NCI-H510A (cell line): Measurements from ENCODE around the gene ADRA2A.

Source experiments
- DNase-seq: peaks from one replicate; lab custom pipeline; 2025; lab: John Stamatoyannopoulos, UW

ADRA2A gene

GRCh38 chr10:111109501-111110242 is 32.8 kb downstream of the ADRA2A start:
- DNase-seq: no peak

- no peak for DNase-seq
Observed at GRCh38 chr10:111110771-111111170, 33.9 kb downstream of the ADRA2A start.

- no peak for DNase-seq
Observed at GRCh38 chr10:111112333-111112732, 35.5 kb downstream of the ADRA2A start.

GRCh38 chr10:111113238-111113960 is 36.6 kb downstream of the ADRA2A start:
- no peak for DNase-seq

GRCh38 chr10:111113961-111114757 is 37.3 kb downstream of the ADRA2A start:
- DNase-seq: no peak

GRCh38 chr10:111114758-111115500 is 38.1 kb downstream of the ADRA2A start:
- DNase-seq: no peak

- no peak for DNase-seq
Observed at GRCh38 chr10:111116211-111116610, 39.4 kb downstream of the ADRA2A start.

GRCh38 chr10:111116762-111117445 is 40.1 kb downstream of the ADRA2A start:
- DNase-seq: no peak

GRCh38 chr10:111117528-111118277 is 40.9 kb downstream of the ADRA2A start:
- DNase-seq: no peak

GRCh38 chr10:111118758-111119157 is 41.9 kb downstream of the ADRA2A start:
- DNase-seq: no peak

GRCh38 chr10:111119637-111120036 is 42.8 kb downstream of the ADRA2A start:
- no peak for DNase-seq

- DNase-seq: no peak
Observed at GRCh38 chr10:111122127-111122526, 45.3 kb downstream of the ADRA2A start.

GRCh38 chr10:111123883-111124282 is 47.1 kb downstream of the ADRA2A start:
- DNase-seq: no peak

- DNase-seq: no peak
Observed at GRCh38 chr10:111125102-111125501, 48.3 kb downstream of the ADRA2A start.

- no peak for DNase-seq
Observed at GRCh38 chr10:111126077-111126476, 49.2 kb downstream of the ADRA2A start.

- no peak for DNase-seq
Observed at GRCh38 chr10:111127081-111127848, 50.4 kb downstream of the ADRA2A start.

- no peak for DNase-seq
Observed at GRCh38 chr10:111128331-111129180, 51.7 kb downstream of the ADRA2A start.

- DNase-seq: no peak
Observed at GRCh38 chr10:111129363-111129762, 52.5 kb downstream of the ADRA2A start.

- no peak for DNase-seq
Observed at GRCh38 chr10:111130471-111130870, 53.6 kb downstream of the ADRA2A start.
